Lower lobe of right lung (tissue), 2 donors: Measurements from ENCODE around the gene SLC5A2. TPM values are rescaled to one million over a fixed set of nuclear protein-coding genes. Genes with fewer than 3 reads are reported as not detected.

ENCODE experiments used
- ATAC-seq, 2 donors: fragments of 200-7000 bp; cut with Tn5 transposase; one replicate each; pipeline ENCODE4 v1.9.1; 2020 to 2022; ENCODE audit warnings: mild to moderate bottlenecking in 2 of 2, moderate library complexity in 2 of 2
- DNase-seq: peaks from one replicate; pipeline ENCODE4 v3.0.0-alpha.2; 2020
- H3K27ac ChIP-seq: fragments of 200-600 bp; one replicate; pipeline ENCODE4 v1.8.0; 2022
- H3K27me3 ChIP-seq: fragments of 200-600 bp; one replicate; pipeline ENCODE4 v1.8.0; 2022; ENCODE audit warnings: low read depth
- H3K36me3 ChIP-seq: fragments of 200-600 bp; one replicate; pipeline ENCODE4 v1.8.0; 2022; ENCODE audit warnings: mild to moderate bottlenecking
- H3K4me1 ChIP-seq: fragments of 200-600 bp; one replicate; pipeline ENCODE4 v1.8.0; 2022
- H3K4me3 ChIP-seq: fragments of 200-600 bp; one replicate; pipeline ENCODE4 v1.8.0; 2022; ENCODE audit warnings: mild to moderate bottlenecking
- H3K9me3 ChIP-seq: fragments of 200-600 bp; one replicate; pipeline ENCODE4 v1.8.0; 2022
- CTCF ChIP-seq: fragments of 200-600 bp; IDR thresholded peaks from one replicate; pipeline ENCODE4 v1.8.0; 2022; ENCODE audit warnings: antibody characterized with exemption, mild to moderate bottlenecking
- intact Hi-C: fragments of 100-400 bp; cut with DNase I; formaldehyde crosslinking; loops from one replicate; pipeline ENCODE4 v1.11.0; 2022
- total RNA-seq: library from RNA; stranded (reverse); fragmentation: NEBNext Ultra II Directional; extraction: Animal tissue kit (Norgen Biotek cat#: 25700); gene quantifications from one replicate; pipeline ENCODE4 v1.2.1, GENCODE V29; 2021
- donor health status: DM: no; HTN: yes; CAD: no; lungs with severe emphysema.

The SLC5A2 gene
- total RNA-seq, 1 donor from 2014 or later: 2.0 TPM

GRCh38 chr16:31452631-31453106 is 30.3 kb upstream of the SLC5A2 start:
- intact Hi-C loops: no loop called here
- Histone ChIP-seq H3K4me1 (peaks cover 55% of the 10 kb centered on the region), H3K4me3 (no peak overlapping the region), H3K36me3 (peaks cover 7% of the 10 kb centered on the region), H3K27me3 (no peaks in the 10 kb centered on the region), H3K27ac (no peak overlapping the region), H3K9me3 (no peaks in the 10 kb centered on the region)
- DNase-seq: no peak
- TF ChIP-seq CTCF: no peak
- peak; percentile 5 to 28 for ATAC-seq

DNA sequence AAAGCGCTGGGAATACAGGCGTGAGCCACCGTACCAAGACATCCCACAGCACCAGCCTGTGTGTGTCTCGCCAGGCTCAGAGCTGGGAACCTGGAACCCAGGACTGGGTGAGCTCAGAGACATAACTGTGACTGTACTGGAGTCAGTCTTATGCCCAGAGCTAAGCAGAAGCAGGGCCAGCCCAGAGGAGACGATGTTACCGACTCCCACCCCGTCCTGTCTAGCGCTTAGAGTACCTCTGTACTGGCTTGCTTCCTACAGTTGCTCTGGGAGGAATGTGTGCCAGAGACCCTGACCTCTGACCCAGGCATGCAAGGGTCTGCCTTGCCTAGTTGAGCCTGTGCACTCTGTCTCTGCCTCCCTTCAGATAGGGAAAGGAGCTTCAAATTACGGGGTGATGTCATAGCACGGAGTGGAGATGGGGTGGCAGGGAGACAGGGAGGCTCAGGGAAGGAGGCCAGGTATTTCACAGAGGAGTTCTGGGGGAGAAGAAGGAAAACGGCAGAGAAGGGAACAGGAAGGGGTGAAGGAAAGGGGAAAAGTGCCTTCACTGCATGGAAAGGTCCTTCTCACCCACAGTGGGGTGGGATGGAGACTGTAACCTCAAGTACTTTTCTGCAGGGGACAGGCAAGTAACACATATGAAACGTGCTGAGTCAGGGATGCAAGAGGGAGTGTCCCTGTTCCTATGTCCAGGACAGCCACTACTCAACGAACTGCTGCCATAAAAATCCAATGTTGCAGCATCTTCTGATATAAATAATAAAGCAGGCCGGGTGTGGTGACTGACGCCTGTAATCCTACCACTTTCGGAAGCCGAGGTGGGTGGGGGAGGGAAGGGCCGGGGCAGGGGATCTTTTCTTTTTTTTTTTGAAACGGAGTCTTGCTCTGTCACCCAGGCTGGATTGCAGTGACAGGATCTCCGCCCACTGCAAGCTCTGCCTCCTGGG is 29.4 kb upstream of the SLC5A2 start:
- Histone ChIP-seq H3K9me3 (no peaks in the 10 kb centered on the region), H3K27ac (peak overlapping the region; percentile 43), H3K36me3 (peaks cover 7% of the 10 kb centered on the region), H3K4me1 (peaks cover 63% of the 10 kb centered on the region), H3K4me3 (no peak overlapping the region), H3K27me3 (no peaks in the 10 kb centered on the region)
- DNase-seq: peak; percentile 64
- intact Hi-C loops: no loop called here
- ATAC-seq: peak in 1 of 2 donors; percentile 3
- TF ChIP-seq CTCF: no peak

DNA sequence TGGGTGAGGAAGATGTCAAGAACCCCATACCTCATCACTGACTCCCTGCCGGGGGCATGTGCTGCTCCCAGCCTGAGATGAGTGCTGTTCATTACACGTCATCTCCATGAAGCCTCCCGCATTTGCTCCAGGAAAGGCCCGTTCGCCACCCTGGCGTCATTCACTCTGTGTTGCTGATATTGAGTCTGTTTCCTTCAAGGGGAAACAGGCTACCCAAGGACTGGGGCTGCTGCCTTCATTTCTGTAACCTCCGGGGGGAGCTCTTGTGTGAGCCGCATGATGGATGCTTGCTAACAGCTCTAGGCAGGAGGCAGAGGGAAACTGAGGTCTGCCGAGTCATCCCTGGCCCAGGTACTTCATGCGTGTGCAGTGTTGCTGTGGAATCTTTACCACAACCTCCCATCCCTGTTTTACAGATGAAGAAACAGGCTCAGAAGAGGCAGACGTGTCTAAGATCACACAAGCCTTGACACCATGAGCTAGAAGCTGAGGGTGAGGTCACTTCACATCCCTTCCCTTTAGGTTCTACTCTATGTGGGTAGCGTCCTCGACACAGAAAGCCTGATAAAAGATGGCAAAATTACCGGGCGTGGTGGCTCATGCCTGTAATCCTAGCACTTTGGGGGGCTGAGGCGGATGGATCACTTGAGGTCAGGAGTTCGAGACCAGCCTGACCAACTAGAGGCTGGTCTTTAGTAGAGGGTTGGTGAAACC is 27.2 kb upstream of the SLC5A2 start:
- TF ChIP-seq CTCF: peak; percentile 15
- intact Hi-C loops: no loop called here
- no peak for DNase-seq
- no peaks in the 10 kb centered on the region for H3K9me3 ChIP-seq
- H3K36me3 ChIP-seq: peaks cover 7% of the 10 kb centered on the region
- H3K4me3 ChIP-seq: no peak overlapping the region
- H3K27ac ChIP-seq: no peak overlapping the region
- H3K4me1 ChIP-seq: peaks cover 71% of the 10 kb centered on the region
- ATAC-seq: no peak
- H3K27me3 ChIP-seq: no peaks in the 10 kb centered on the region

DNA sequence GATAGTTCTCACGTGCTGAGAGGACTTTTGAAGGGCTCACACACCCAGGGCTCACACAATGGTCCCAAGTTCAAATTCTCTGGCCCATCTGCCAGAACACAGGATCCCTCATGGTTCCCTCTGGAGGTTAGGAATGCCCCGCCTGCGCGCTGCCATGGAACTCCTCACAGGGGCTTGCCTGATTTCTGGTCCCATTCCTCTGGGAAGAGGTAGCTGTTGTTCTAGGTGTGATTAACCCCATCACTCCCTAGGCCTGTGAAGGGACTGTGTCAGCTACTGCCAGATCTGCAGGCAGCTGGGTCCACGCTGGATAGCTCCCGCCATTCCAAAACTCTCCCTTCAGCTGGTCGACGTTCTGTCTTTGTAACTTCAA is 25.9 kb upstream of the SLC5A2 start:
- ATAC-seq: no peak

More for the DNA sequence above, 25.9 kb upstream of the SLC5A2 start:
- H3K36me3 ChIP-seq: peaks cover 11% of the 10 kb centered on the region
- no peak for DNase-seq
- H3K9me3 ChIP-seq: no peaks in the 10 kb centered on the region
- H3K4me1 ChIP-seq: peaks cover 70% of the 10 kb centered on the region
- peak overlapping the region; percentile 99 for H3K27ac ChIP-seq
- no peaks in the 10 kb centered on the region for H3K27me3 ChIP-seq
- TF ChIP-seq CTCF: no peak
- intact Hi-C loops: no loop called here
- H3K4me3 ChIP-seq: peak overlapping the region; percentile 76
